Testis (tissue), 3 donors: ENCODE measurements around the gene IL33. TPM values are rescaled to one million over a fixed set of nuclear protein-coding genes. Genes with fewer than 3 reads are reported as not detected.

Source experiments
- DNase-seq: peaks from one replicate; pipeline ENCODE4 v3.0.0-alpha.2; 2019
- H3K27ac ChIP-seq, 2 donors: fragments of 200-600 bp; sonication (generic); one replicate each; pipeline ENCODE4 v1.5.1; 2019
- H3K27me3 ChIP-seq: fragments of 200-600 bp; sonication (generic); one replicate; pipeline ENCODE4 v1.5.1; 2019
- H3K36me3 ChIP-seq: fragments of 200-600 bp; sonication (generic); one replicate; pipeline ENCODE4 v1.5.1; 2017; ENCODE audit warnings: low read depth; ENCODE audit errors: missing control alignments
- H3K4me1 ChIP-seq: fragments of 200-600 bp; sonication (generic); one replicate; pipeline ENCODE4 v1.5.1; 2019
- H3K4me3 ChIP-seq, 2 donors: fragments of 200-600 bp; sonication (generic); one replicate each; pipeline ENCODE4 v1.5.1; 2017 to 2019
- H3K9me3 ChIP-seq: fragments of 200-600 bp; sonication (generic); one replicate; pipeline ENCODE4 v1.5.1; 2017
- CTCF ChIP-seq, 3 experiments: fragments of 450-650 bp in 2 of 3; fragments of 200-600 bp in 1 of 3; sonication (generic) in 1 of 3; IDR thresholded peaks; one replicate each; pipeline ENCODE4 v1.5.1; 2016 to 2019; ENCODE audit warnings: antibody characterized with exemption in 3 of 3, mild to moderate bottlenecking in 2 of 3, moderate library complexity in 1 of 3
- POLR2A ChIP-seq: fragments of 450-650 bp; IDR thresholded peaks from one replicate; pipeline ENCODE4 v1.6.1; 2017; ENCODE audit warnings: antibody characterized with exemption, mild to moderate bottlenecking, moderate library complexity
- WGBS, 2 donors: methylation state at CpG; one replicate each; pipeline ENCODE4 v1.1.5; 2018; 5-methylcytosine and 5-hydroxymethylcytosine counted together
- intact Hi-C: fragments of 100-400 bp; cut with DNase I; formaldehyde crosslinking; loops from one replicate; pipeline ENCODE4 v1.15.1; 2023; ENCODE audit warnings: low total_unique reads
- polyA plus RNA-seq: library from polyadenylated mRNA; stranded (reverse); fragments of 350-450 nt; fragmentation: Illumina TruSeq; extraction: RNeasy Lipid Tissue Mini Kit (QIAGEN cat#74804); gene quantifications from one replicate; pipeline ENCODE4 v1.2.3, GENCODE V29; 2014; ENCODE audit warnings: low read depth, low replicate concordance; ENCODE audit not compliant: insufficient read depth
- total RNA-seq, 2 donors: library from RNA; depleted of rRNA; stranded (reverse); fragments of >200 nt; gene quantifications; one replicate each; pipeline ENCODE4 v1.2.3, GENCODE V29; 2016

The IL33 gene
- total and polyA plus RNA-seq, 3 donors from 2014 or later = 2.9 to 8.7 (median 3.6) TPM

GRCh38 chr9:6214903-6215302 lies 704 bp upstream of the IL33 start:
- Histone ChIP-seq H3K9me3 (no peaks in the 10 kb centered on the region), H3K27ac (no peak overlapping the region), H3K4me3 (no peak overlapping the region), H3K4me1 (no peaks in the 10 kb centered on the region), H3K27me3 (no peaks in the 10 kb centered on the region), H3K36me3 (no peaks in the 10 kb centered on the region)
- WGBS, 2 donors = 55 to 63% methylated on average over 2 of the region's 2 CpGs
- TF ChIP-seq CTCF (IDR thresholded peaks at IDR 0.05) (no peak), POLR2A (no peak)
- intact Hi-C loops = no loop called here
- DNase-seq = no peak

GRCh38 chr9:6216002-6216401 lies 395 bp downstream of the IL33 start:
- Histone ChIP-seq H3K27me3 (no peaks in the 10 kb centered on the region), H3K36me3 (no peaks in the 10 kb centered on the region), H3K27ac (peak overlapping the region in 1 of 2 donors; percentile 5), H3K4me1 (no peaks in the 10 kb centered on the region), H3K4me3 (no peak overlapping the region), H3K9me3 (no peaks in the 10 kb centered on the region)
- no peak for DNase-seq
- intact Hi-C loops = no loop called here
- WGBS, 2 donors = 64 to 74% methylated on average over 3 of the region's 3 CpGs
- TF ChIP-seq POLR2A (no peak), CTCF (IDR thresholded peaks at IDR 0.05) (no peak)

- H3K27ac ChIP-seq = no peak overlapping the region
- intact Hi-C loops = no loop called here
- TF ChIP-seq CTCF (IDR thresholded peaks at IDR 0.05) (no peak), POLR2A (no peak)
- no peaks in the 10 kb centered on the region for H3K27me3 ChIP-seq
- DNase-seq = no peak
- no peaks in the 10 kb centered on the region for H3K4me1 ChIP-seq
- H3K36me3 ChIP-seq = no peaks in the 10 kb centered on the region
- H3K4me3 ChIP-seq = no peak overlapping the region
- H3K9me3 ChIP-seq = no peaks in the 10 kb centered on the region
- 50 to 56% methylated on average over 1 of the region's 1 CpG for WGBS, 2 donors
Measured at GRCh38 chr9:6216951-6217350, 1.3 kb downstream of the IL33 start.

- Histone ChIP-seq H3K9me3 (no peaks in the 10 kb centered on the region), H3K4me3 (no peak overlapping the region), H3K27me3 (no peaks in the 10 kb centered on the region), H3K27ac (peak overlapping the region; percentile 8 to 22), H3K4me1 (no peaks in the 10 kb centered on the region), H3K36me3 (no peaks in the 10 kb centered on the region)
- 30 to 59% methylated on average over 3 of the region's 3 CpGs for WGBS, 2 donors
- DNase-seq = no peak
- intact Hi-C loops = no loop called here
- TF ChIP-seq CTCF (IDR thresholded peaks at IDR 0.05) (no peak), POLR2A (no peak)
Measured at GRCh38 chr9:6218099-6218502, 2.5 kb downstream of the IL33 start.

GRCh38 chr9:6219040-6219439 lies 3.4 kb downstream of the IL33 start:
- Histone ChIP-seq H3K27ac (no peak overlapping the region), H3K4me3 (no peak overlapping the region), H3K4me1 (no peaks in the 10 kb centered on the region), H3K36me3 (no peaks in the 10 kb centered on the region), H3K27me3 (no peaks in the 10 kb centered on the region), H3K9me3 (no peaks in the 10 kb centered on the region)
- TF ChIP-seq CTCF (IDR thresholded peaks at IDR 0.05) = no peak
- TF ChIP-seq POLR2A = no peak
- WGBS, 2 donors = 65 to 73% methylated on average over 4 of the region's 4 CpGs
- no peak for DNase-seq
- intact Hi-C loops = no loop called here
